Activated CD4-positive, alpha-beta T cell treated with anti-CD3 and anti-CD28 coated beads, Interleukin-2, Interleukin-4, amounts not matched to agents 100 ng/mL and 50 ng/mL, durations not matched to agents 16 hours and 8 hours (primary cell): ENCODE measurements around the gene PIK3C2G.
"Not testable (repeated sequence)": the region's sequence is repeated elsewhere in the genome, so short reads cannot be mapped to it uniquely, and the experiment has no call there.

Source experiments
- DNase-seq: peaks from one replicate; pipeline ENCODE4 v3.0.0-alpha.2; 2020; ENCODE audit warnings: low spot score

The PIK3C2G gene

DNA sequence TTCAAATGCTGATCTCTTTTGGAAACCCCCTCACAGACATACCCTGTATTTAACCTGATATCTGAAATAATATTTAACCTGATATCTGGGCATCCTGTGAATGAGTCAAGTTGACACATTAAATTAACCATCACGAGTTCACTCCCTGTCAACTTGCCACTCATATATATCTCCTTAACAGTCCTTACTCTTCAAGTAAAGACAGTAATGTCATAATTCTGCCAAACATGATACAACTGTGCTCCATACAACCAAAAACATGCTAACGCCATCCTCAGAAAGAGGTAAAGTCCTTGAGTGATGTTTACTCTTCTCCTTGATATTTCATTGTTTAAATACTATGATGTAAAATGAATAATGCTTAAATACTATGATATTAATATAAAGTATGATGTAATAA, 371.5 kb downstream of the PIK3C2G start:
- DNase-seq = no peak

GRCh38 chr12:18634382-18634781, 373.1 kb downstream of the PIK3C2G start:
- DNase-seq = no peak

GRCh38 chr12:18640321-18640955, 379.1 kb downstream of the PIK3C2G start:
- DNase-seq = no peak

DNA sequence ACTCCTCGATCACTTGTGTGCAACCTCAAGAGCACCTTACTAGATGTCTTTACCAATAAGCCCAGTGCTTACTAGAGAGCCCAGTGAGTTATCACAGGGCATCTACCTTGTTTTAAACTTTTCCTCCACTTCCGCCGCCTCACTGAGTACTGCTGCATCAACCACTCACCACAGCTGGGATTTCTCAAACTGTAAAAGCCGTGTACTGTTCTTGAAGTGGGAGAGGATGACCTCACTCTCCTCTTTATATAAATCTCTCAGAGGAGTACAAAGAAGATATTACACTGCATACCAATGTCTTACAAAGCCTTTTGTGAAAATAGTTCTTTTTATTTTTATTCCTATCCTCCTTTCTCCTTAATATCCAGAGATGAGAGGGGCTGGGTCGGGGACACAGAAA, 382.4 kb downstream of the PIK3C2G start:
- DNase-seq = no peak

DNA sequence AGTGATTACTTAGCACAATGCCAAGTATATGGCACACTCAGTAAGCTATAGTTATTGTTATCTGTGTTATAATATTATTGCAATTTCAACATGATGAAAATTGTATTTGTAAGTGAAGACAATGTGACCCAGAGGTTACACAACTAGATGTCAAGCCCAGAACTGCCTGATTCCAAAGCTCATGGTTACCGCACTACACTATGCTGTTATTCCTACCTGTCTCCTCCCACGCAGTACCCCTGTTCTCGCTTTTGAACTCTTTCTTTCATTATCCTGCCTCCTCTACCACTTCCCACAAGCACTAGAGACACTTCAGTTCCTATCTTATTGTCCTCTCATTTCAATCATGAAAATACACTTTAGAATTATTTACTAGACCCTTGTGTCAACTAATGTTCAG, 383.2 kb downstream of the PIK3C2G start:
- DNase-seq = no peak

GRCh38 chr12:18646286-18646890, 385.1 kb downstream of the PIK3C2G start:
- no peak for DNase-seq

GRCh38 chr12:18651525-18651924, 390.2 kb downstream of the PIK3C2G start:
- DNase-seq = no peak

GRCh38 chr12:18652596-18652995, 391.3 kb downstream of the PIK3C2G start:
- no peak for DNase-seq

- no peak for DNase-seq
Observed at GRCh38 chr12:18653465-18653864, 392.1 kb downstream of the PIK3C2G start.

DNA sequence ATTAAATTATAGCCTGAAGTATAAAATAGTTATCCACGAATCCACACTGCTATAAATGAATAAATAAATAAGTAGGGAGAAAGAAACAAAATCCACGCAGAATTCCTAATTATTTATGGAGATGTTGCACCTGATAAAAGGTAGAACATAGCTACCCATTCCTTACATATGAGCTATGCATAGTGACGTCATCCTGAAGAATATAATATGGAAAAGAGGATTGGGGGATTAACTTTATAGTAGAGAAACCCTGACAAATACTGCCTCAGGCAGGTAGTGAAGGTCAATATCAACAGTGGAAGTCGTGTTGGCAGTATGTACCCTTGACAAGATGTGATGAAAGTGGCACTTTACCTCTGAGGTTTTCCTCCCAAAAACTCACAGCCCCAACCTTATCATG, 394.0 kb downstream of the PIK3C2G start:
- DNase-seq = no peak

- DNase-seq = no peak
Observed at GRCh38 chr12:18658179-18658578, 396.9 kb downstream of the PIK3C2G start.

- no peak for DNase-seq
Observed at GRCh38 chr12:18658829-18659228, 397.5 kb downstream of the PIK3C2G start.

GRCh38 chr12:18676141-18676540, 414.8 kb downstream of the PIK3C2G start:
- DNase-seq = no peak

GRCh38 chr12:18676996-18677588, 415.8 kb downstream of the PIK3C2G start:
- DNase-seq = no peak

DNA sequence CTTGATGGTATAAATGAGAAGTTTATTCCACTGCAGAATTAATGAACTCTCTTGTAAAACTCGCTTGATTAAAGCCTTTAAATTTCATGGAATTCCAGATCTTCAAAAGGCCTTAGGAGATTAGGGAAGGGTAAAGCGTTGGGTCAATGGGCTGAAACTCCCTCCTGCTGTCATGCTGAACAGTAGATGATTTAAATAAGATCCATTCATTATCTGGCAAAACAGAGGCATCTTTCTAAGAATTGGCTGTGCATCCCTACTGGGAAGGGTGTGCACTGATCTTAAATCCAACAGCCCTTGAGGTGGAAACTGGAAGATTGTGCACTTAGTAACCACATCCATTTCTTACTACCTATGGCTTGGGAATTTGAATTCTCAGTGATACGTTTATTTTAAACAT, 420.5 kb downstream of the PIK3C2G start:
- no peak for DNase-seq

- no peak for DNase-seq
Observed at GRCh38 chr12:18683327-18684013, 422.2 kb downstream of the PIK3C2G start.

DNA sequence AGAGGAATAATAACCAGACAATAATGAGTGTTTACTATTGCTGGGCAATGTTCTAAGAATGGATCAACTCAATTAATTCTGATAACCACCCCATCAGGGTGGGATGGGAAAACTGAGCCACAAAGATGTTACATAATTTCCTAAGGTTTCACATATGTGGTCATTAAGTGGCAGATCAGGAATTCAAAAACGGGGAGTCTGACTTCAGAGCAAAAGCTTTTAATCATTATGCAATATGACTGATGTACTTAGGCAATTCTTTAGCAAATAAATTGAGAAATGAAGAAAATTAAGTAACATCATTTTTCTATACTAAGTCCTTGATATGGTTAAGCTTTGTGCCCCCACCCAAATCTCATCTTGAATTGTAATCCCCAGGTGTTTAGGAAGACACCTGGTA, 423.1 kb downstream of the PIK3C2G start:
- no peak for DNase-seq

- no peak for DNase-seq
Observed at GRCh38 chr12:18689771-18690170, 428.5 kb downstream of the PIK3C2G start.

- DNase-seq = no peak
Observed at GRCh38 chr12:18690653-18691052, 429.3 kb downstream of the PIK3C2G start.

- DNase-seq = not testable (repeated sequence)
Observed at GRCh38 chr12:18693986-18694385, 432.7 kb downstream of the PIK3C2G start.

DNA sequence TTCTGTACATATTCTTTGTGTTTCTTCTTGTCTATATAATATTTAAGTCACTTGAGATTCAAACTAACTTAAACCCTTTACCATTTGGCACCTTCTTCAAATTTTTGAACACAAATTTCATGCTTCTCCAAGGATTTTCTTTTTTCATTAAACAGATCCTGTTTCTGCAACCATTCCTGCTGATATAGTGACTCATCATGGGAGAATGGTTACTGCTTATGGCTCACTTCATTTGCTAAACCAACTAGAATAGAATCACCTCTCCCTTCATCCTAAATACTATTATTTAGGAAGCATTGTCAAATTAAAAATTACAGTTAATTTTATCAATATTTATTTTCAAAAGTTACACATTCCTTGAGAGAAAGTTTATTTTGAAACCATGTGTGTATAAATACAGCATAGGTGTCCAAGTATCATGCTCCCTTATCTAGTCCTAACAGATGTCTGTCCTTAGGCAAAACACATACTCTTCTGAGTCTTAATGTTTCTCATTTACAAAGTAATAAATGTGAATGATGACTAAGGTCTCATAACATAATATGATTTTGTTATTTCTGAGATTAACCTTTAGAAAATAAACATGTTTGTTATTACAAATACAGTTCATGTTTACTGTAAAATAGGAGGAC, 435.8 kb downstream of the PIK3C2G start:
- DNase-seq = no peak
